ENCODE measurements around the gene ADCY3.

The ADCY3 gene

DNA sequence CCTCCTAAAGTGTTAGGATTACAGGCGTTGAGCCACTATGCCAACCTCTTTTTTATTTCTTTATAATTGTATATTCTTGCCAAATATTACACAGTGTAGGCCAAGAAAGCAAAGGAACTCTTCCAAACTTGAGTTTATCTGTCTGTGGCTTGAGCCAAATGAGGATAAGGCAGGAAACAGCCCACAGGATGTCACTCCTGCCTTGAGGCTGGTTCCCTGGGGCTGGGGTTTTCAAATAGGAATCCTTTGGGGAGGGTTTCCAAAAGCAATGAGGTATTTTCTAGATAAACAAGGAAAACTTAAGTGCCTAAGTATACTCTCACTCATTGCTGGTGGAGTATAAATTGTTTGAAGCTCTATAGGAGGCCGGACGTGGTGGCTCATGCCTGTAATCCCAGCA is 56.4 kb downstream of the ADCY3 start:
- H3K4me3 ChIP-seq (ENCODE audit: low read depth, low read length), result no peak overlapping the region
- TF ChIP-seq, protein P1, sequence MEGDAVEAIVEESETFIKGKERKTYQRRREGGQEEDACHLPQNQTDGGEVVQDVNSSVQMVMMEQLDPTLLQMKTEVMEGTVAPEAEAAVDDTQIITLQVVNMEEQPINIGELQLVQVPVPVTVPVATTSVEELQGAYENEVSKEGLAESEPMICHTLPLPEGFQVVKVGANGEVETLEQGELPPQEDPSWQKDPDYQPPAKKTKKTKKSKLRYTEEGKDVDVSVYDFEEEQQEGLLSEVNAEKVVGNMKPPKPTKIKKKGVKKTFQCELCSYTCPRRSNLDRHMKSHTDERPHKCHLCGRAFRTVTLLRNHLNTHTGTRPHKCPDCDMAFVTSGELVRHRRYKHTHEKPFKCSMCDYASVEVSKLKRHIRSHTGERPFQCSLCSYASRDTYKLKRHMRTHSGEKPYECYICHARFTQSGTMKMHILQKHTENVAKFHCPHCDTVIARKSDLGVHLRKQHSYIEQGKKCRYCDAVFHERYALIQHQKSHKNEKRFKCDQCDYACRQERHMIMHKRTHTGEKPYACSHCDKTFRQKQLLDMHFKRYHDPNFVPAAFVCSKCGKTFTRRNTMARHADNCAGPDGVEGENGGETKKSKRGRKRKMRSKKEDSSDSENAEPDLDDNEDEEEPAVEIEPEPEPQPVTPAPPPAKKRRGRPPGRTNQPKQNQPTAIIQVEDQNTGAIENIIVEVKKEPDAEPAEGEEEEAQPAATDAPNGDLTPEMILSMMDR (IDR thresholded peaks at IDR 0.05; ENCODE audit: borderline replicate concordance, insufficient read depth, low read depth, low read length), result no peak

DNA sequence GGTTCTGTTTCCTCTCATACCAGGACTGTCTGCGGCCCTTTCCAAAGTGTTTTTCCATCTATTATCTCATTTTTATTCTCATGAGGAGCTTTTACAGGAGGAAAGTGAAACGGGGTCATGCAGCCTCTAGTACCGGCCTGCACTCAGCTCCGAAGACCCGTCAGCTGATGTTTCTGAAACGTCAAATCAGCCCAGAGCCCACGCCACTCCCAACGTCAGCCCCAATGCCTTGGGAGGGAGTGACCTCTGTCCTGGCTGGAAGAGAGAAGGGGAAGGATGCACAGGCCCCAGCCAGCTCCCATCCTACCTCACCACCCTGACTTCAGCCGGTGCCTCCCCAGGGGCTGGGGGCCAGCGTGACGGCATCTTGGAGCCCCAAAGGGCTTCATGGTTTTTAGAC is 58.5 kb downstream of the ADCY3 start:
- TF ChIP-seq, protein P1 (IDR thresholded peaks at IDR 0.05; ENCODE audit: borderline replicate concordance, insufficient read depth, low read depth, low read length), result no peak
- H3K4me3 ChIP-seq (ENCODE audit: low read depth, low read length), result no peak overlapping the region

DNA sequence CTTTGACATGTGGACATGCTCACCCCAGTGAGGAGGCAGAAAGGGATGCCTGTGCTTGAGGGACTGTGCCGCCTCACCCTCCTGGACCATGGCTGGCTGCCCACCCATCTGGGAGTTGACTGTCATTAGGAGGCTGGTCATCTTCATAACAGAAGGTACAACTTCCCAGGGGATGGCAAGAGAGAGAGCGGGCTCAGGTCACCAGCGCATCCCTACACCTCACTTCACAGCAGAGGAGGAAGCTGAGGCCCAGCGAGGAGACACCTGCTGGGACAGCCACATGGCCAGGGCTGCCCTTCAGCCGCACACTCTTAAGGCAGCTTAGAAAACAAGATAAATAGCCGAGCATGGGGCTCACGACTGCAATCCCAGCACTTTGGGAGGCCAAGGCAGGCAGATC is 59.4 kb downstream of the ADCY3 start:
- TF ChIP-seq, protein P1 (IDR thresholded peaks at IDR 0.05; ENCODE audit: borderline replicate concordance, insufficient read depth, low read depth, low read length), result no peak
- H3K4me3 ChIP-seq (ENCODE audit: low read depth, low read length), result no peak overlapping the region

DNA sequence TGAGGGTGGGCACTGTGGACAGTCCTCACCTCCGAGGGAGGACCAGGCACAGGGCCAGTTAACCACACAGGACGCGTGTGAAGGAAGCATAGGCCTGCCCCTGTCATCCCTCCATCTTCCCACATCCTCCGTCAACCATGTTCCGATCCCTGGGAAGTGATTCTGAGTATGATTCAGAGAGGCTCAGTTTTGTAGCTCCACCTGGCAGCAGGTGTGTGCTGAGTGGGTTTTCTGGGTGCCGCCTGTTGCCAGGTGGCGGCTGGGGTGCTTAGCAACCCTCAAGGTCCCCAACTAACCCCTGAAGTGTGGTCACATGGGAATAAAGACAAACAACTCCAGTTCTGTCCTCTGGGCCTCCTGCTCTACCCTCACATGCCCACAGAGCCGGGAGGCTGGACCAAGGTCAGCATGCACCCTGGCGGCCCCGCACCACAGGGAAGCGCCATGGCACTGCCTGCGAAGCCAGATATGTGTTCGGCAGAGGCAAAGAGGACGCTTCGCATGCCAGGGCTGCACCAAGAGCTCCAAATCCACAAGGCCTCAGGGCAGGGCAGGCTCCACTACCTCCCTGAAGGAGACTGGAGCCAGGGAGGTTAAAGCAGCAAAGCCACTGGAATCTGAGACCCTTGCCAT is 60.0 kb downstream of the ADCY3 start:
- H3K4me3 ChIP-seq (ENCODE audit: low read depth, low read length), result no peak overlapping the region
- TF ChIP-seq, protein P1 (IDR thresholded peaks at IDR 0.05; ENCODE audit: borderline replicate concordance, insufficient read depth, low read depth, low read length), result no peak

DNA sequence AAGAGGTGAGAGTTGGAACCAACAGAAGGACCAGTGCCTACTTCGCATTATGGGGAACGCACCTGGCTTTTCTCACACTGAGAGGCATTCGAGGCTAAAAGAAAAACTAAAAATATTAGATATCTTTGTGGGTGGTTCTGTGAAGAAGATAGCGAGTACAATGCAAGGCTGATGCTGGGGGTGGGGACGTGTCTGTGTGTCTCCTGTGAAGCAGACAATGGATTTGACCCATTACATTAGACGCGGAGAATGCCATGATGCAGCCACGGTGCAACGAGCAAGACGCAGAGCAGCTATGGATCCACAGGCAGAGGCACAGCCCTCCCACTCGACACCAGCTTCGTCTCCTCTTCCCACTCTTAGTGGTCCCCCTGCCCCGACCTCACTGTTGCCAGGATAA is 61.0 kb downstream of the ADCY3 start:
- H3K4me3 ChIP-seq (ENCODE audit: low read depth, low read length), result no peak overlapping the region

DNA sequence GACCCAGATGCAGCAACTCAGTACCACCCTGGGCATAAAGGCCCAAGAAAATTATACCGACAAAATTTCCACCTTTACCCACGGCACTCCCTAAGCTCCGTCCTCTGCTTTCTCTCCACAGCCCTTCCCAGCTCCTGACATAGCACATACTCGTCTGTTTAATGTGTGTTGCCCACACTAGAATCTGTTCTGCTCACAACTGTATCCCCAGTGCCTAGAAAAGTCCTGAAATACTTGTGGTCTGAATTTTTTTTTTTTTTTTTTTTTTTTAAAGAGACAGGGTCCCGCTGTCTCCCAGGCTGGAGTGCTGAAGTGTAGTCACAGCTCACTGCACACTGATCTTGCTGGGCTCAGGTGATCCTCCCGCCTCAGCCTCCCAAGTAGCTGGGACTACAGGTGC is 62.3 kb downstream of the ADCY3 start:
- TF ChIP-seq, protein P1 (IDR thresholded peaks at IDR 0.05; ENCODE audit: borderline replicate concordance, insufficient read depth, low read depth, low read length), result no peak
- H3K4me3 ChIP-seq (ENCODE audit: low read depth, low read length), result no peak overlapping the region

More for the DNA sequence above, 61.0 kb downstream of the ADCY3 start:
- TF ChIP-seq, protein P1 (IDR thresholded peaks at IDR 0.05; ENCODE audit: borderline replicate concordance, insufficient read depth, low read depth, low read length), result no peak

DNA sequence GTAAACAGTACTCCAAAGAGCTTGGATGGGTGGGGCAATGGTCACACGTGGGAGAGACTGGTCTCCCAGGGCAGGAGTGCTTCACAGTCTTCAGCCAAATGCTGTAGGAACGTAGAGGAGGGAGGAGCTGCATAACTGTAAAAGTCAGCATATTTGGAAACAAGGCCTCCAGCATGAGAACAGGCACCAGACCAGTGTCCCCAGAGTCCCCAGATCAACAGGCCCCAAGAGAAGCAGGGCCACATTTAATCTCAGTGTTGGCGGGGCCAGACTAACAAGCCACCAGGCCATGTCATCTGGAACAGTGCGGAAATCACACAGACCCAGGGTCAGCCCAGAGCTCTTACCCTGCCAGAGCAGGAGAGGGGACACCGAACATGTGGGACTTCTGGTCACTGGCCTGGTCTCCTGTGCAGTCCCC is 63.2 kb downstream of the ADCY3 start:
- TF ChIP-seq, protein P1 (IDR thresholded peaks at IDR 0.05; ENCODE audit: borderline replicate concordance, insufficient read depth, low read depth, low read length), result no peak
- no peak overlapping the region for H3K4me3 ChIP-seq (ENCODE audit: low read depth, low read length)
